ENCODE data around the gene TSGA10IP. TPM values are rescaled to one million over a fixed set of nuclear protein-coding genes. Genes with fewer than 3 reads are reported as not detected.
A peak's percentile ranks its signal among the peaks of the same experiment; 100 is the strongest.

Gene TSGA10IP
- total RNA-seq, 1 donor from 2014 or later = not detected

DNA sequence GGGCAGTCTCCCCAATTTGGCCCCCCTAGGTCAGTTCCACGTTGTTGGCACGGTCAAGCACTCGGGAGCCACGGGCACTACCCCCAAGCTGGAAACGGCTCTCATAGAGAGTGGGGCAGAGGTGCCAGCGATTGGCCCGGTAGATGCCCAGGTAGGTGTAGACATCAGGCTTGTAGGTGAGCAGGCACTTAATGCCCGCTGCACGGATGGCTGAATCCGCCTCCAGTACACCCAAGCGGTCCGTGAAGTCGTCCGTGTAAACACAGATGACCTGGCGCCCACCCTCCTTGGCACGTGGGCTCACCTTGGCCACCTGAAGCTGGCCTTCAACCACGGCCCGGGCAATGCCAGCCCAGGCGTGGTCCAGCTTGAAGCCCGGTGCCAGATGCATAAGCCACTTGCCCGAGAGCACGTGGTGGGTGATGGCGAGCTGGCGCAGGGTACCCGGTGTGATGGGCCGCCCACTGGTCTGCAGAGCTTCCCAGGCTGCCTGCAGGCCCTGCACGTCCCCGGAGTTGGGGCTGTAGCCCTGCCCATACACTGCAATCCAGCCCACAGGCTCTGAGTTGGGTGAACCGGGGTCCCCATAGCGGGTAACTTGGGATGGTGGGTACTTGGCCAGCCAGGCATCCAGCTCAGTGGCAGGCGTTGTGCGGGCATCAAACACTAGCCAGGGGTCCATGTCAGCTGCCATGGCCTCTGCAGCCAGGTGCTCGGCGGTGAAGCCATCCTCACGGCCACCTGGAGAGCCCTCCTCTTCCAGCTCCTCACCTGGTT is 27.7 kb upstream of the TSGA10IP start:
- DNase-seq (ENCODE audit: low spot score) (no peak), ATAC-seq (no peak)

- DNase-seq (ENCODE audit: low spot score) = no peak
- no peak for ATAC-seq
Measured at GRCh38 chr11:65918211-65919140, 26.8 kb upstream of the TSGA10IP start, which contains the start of gene C11orf68. C11orf68 (minus strand) TSS chr11:65919062; CDS start chr11:65919031, 31 bp downstream.

DNA sequence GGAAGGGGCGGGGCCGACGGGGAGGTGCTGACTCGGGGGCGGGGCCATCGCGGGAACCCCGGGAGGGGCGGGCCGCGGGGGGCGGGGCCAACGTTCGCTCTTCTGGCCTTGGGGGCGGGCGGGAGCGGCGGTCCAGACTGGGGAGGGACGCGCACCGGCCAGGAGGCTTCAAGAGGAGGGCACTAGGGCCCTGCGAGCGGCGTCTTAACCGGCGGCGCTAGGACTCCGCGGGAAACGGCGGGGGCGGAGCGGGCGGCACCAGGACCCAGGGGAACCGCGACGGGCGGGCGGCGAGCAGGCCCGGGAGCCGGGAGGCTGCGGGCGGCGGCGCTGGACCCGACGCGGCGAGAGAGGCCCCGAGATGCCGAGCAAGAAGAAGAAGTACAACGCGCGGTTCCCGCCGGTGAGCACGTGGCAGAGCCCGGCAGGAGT is 26.1 kb upstream of the TSGA10IP start, which contains the start of gene DRAP1:
DRAP1 (plus strand) TSS at position 286 of the 432 bp plus-strand sequence; CDS start at position 362, 76 bp downstream.
- DNase-seq (ENCODE audit: low spot score) (peak; percentile 99), ATAC-seq (peak; percentile 92)

DNA sequence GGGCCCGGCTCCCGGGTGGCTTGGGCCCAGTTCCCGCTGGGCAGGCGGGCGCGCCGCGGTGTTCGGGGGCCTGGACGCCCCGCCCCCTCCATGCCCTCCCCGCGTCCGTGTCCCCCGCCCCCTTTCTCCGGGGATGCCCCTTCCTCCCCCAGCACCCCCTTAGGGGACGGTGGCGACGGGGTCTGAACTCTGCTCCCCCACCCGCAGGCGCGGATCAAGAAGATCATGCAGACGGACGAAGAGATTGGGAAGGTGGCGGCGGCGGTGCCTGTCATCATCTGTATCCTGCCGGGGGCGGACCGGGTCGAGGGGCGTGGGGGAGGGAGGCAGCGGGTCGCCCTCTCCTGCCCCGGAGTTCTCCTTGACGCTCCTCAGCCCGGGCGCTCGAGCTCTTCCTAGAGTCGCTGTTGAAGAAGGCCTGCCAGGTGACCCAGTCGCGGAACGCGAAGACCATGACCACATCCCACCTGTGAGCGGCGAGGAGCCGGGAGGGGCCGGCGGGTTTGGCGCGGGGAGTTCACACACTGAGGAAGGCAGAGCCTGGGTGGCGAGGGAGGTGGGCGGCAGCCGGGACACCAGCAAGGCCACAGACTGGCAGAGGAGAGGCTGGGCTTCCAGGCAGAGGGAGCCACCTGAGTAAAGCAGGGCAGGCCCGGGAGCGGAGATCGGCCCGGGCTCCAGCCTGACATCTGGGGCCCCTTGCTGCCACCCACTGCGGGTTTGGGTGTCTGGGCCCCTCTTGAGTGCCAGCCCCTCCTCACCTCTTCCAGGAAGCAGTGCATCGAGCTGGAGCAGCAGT is 25.5 kb upstream of the TSGA10IP start:
- DNase-seq (ENCODE audit: low spot score) (peak; percentile 63), ATAC-seq (peak; percentile 55)

- DNase-seq (ENCODE audit: low spot score) (no peak), ATAC-seq (no peak)
Measured at GRCh38 chr11:65920372-65920802, 24.9 kb upstream of the TSGA10IP start.

GRCh38 chr11:65921033-65921555 is 24.2 kb upstream of the TSGA10IP start:
- DNase-seq (ENCODE audit: low spot score) (no peak), ATAC-seq (no peak)

DNA sequence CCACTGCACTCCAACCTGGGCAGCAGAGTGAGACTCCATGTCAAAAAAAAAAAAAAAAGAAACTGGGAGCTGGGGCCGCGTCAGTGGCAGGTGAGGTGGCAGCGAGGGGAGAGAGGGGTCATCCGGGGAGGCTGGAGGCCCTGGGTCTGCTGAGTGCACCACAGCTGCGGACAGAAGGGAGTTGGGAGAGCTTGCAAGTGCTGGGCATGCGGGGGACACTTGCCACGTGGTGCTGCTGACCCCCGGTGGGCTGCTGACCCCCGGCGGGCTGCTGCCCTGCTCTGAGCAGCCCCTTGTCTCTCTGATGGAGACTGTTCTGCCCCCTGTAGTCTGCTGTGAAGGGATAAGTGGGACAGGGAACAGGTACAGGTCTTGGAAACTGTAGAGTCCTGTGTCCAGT is 23.4 kb upstream of the TSGA10IP start:
- no peak for ATAC-seq
- no peak for DNase-seq (ENCODE audit: low spot score)

DNA sequence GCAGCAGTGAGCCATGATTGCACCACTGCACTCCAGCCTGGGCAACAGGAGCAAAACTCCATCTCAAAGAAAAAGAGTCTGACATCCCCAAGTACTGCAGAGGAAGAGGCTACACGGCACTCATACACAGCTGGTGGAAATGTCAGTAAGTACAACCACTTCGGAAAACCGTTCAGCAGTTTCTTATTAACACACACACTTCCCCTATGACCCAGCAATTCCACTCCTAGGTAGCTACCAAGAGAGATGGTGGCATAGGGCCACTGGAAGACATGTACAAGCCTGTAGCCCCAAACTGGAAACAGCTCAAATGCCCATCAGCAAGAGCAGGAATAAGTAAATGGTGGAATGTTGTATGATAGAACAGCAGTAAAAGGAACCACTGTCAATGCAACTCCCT is 22.7 kb upstream of the TSGA10IP start:
- ATAC-seq (no peak), DNase-seq (ENCODE audit: low spot score) (no peak)

GRCh38 chr11:65925397-65925796 is 19.9 kb upstream of the TSGA10IP start:
- no peak for ATAC-seq
- DNase-seq (ENCODE audit: low spot score) = no peak

DNA sequence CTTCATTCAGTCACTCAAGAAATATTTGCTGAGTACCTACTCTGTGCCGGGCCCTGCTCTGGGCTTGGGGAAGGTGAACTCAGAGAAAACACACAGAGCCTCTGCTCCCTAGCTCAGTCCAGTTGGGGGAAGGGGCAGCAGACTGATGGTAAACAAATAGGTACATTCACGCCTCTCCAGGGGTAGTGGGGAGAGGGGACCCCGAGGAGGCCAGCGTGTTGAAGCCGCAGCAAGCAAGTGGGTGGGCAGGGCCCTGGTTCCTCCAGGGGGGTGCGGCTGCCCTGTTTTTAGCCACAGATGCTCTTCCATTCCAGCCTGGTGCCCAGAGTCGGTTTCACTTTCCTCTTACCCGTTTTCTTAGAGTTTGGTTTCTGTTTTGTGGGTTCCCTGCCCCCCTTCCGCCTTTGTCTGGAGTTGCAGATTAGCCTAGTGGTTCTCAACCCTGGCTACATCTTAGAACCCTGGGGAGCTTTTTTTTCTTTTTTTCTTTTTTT is 17.3 kb upstream of the TSGA10IP start:
- DNase-seq (ENCODE audit: low spot score) = no peak
- peak; percentile 36 for ATAC-seq

GRCh38 chr11:65928667-65929066 is 16.6 kb upstream of the TSGA10IP start:
- ATAC-seq = no peak
- no peak for DNase-seq (ENCODE audit: low spot score)

DNA sequence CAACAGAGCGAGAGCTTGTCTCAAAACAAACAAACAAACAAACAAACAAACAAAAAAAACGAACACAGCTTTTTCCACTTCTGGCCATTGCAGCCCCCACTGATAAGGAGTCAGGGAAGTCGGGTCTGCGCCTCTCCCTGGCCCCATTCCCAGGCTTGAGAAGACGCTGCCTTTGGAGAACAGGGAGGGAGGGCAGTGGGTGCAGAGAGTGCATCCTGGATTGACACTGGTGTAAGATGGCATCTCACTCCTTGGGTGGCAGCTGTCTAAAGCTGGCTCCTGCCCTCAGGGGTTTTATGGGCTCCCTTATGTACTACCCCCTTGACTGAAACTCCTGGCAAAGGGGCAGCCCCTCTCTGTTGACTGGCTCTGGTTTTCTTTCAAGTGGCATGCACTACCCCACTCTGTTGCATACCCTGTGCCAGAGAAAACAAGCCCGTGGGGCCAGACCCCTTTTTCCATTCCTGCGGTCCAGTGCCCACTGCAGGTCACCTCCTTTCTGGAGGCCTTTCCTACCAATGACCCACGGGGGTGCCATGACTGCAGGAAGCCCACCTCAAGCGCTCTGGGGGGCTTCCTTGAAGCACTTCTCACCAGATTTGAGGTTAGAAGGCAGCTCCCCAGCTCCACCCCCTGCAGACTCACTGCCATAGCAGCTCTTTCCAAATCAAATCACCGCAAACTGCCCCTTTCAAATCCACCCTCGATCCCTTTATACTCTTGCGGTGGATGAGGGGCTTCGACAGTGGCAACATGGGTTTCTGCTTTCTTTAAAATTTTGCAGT is 13.3 kb upstream of the TSGA10IP start:
- DNase-seq (ENCODE audit: low spot score) (no peak), ATAC-seq (no peak)

GRCh38 chr11:65932558-65932919 is 12.7 kb upstream of the TSGA10IP start:
- no peak for ATAC-seq

GRCh38 chr11:65934014-65934413 is 11.3 kb upstream of the TSGA10IP start:
- DNase-seq (ENCODE audit: low spot score) (no peak), ATAC-seq (no peak)

More at GRCh38 chr11:65932558-65932919, 12.7 kb upstream of the TSGA10IP start:
- DNase-seq (ENCODE audit: low spot score) = no peak

DNA sequence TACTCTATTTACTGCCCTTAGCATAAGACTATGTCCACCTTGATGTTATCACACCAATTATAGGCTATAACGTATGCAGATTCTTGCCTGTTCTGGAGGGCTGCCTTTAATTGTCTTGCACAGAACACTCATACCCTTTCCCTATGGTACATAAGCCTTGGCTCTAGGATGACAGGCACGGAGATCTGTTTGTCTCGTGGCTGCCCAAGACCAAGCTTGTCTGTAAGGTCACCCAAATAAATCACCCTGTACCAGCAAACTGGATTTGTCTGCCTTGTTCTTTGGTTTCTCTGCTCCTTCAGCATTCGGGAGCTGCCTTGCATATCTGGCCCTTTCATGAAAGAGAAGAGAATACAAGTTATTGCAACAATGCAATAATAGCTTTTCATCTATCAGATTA is 7.5 kb upstream of the TSGA10IP start:
- DNase-seq (ENCODE audit: low spot score) (no peak), ATAC-seq (no peak)

- no peak for ATAC-seq
Measured at GRCh38 chr11:65941720-65942310, 3.5 kb upstream of the TSGA10IP start.

GRCh38 chr11:65942531-65942930 is 2.7 kb upstream of the TSGA10IP start:
- no peak for ATAC-seq
- DNase-seq (ENCODE audit: low spot score) = no peak

More at GRCh38 chr11:65941720-65942310, 3.5 kb upstream of the TSGA10IP start:
- DNase-seq (ENCODE audit: low spot score) = no peak

GRCh38 chr11:65944191-65944590 is 1.1 kb upstream of the TSGA10IP start:
- DNase-seq (ENCODE audit: low spot score) (no peak), ATAC-seq (no peak)

- DNase-seq (ENCODE audit: low spot score) (no peak), ATAC-seq (peak; percentile 57)
Measured at GRCh38 chr11:65944767-65945166, 513 bp upstream of the TSGA10IP start.
